ENCODE data around the gene CERS6.

CERS6 gene

GRCh38 chr2:168819829-168820489 is 363.9 kb downstream of the CERS6 start:
- in situ Hi-C loops (cut with MboI; ENCODE audit: low pct_unique_long_range_greater_than_20kb, low sequenced_read_pairs, unreplicated experiment), result no loop called here
- TF ChIP-seq CTCF (IDR thresholded peaks at IDR 0.05; ENCODE audit: extremely low read depth, insufficient read depth, missing control alignments), result no peak
- no peak for DNase-seq (ENCODE audit: low spot score)

- no peak for TF ChIP-seq CTCF (IDR thresholded peaks at IDR 0.05; ENCODE audit: extremely low read depth, insufficient read depth, missing control alignments)
- in situ Hi-C loops (cut with MboI; ENCODE audit: low pct_unique_long_range_greater_than_20kb, low sequenced_read_pairs, unreplicated experiment), result no loop called here
- DNase-seq (ENCODE audit: low spot score), result no peak
Measured at GRCh38 chr2:168821577-168821976, 365.5 kb downstream of the CERS6 start.

GRCh38 chr2:168821992-168822391 is 365.9 kb downstream of the CERS6 start:
- DNase-seq (ENCODE audit: low spot score), result no peak
- no peak for TF ChIP-seq CTCF (IDR thresholded peaks at IDR 0.05; ENCODE audit: extremely low read depth, insufficient read depth, missing control alignments)
- in situ Hi-C loops (cut with MboI; ENCODE audit: low pct_unique_long_range_greater_than_20kb, low sequenced_read_pairs, unreplicated experiment), result no loop called here
